ENCODE results near the gene GNAQ. TPM values are rescaled to one million over a fixed set of nuclear protein-coding genes. Genes with fewer than 3 reads are reported as not detected.
"Not testable (repeated sequence)": the region's sequence is repeated elsewhere in the genome, so short reads cannot be mapped to it uniquely, and the experiment has no call there.

GNAQ gene
- total and polyA plus RNA-seq, 4 experiments from 2014 or later = 6.9 to 57.2 (median 34.5) TPM

DNA sequence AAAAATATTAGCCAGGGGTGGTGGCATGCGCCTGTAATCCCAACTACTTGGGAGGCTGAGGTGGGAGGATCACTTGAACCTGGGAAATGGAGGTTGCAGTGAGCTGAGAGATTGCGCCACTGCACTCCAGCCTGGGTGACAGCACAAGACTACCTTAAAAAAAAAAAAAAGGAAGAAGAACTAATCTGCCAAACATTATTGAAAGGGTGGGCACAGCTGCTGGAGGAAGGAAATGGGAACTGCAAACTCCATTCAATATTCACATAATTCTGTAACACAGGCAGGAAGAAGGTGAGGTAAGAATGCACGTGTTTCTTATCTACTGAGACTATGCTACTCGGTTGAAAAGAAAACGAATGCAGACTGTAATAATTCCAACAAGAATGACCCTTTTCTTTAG, 262.4 kb downstream of the GNAQ start:
- peak overlapping the region in 1 of 7 donors; percentile 65 for H3K27ac Mint-ChIP-seq
- no peak for DNase-seq
- ChIA-PET POLR2A (ENCODE audit: partially characterized antibody) (interaction anchor here (0.9 kb wide), 1 partner anchor 23 kb away, joined by 4 read pairs; no protein-coding TSS in a partner anchor), CTCF (ENCODE audit: partially characterized antibody) (no interaction called here)
- H3K4me3 ChIP-seq (ENCODE audit: low read length in 2 of 2) = no peak overlapping the region
- H3K4me1 Mint-ChIP-seq = peaks cover 0 to 36% (median 13%) of the 10 kb centered on the region in 4 donors
- intact Hi-C loops (cut with micrococcal nuclease) = no loop called here
- no peak overlapping the region for H3K27ac ChIP-seq (ENCODE audit: low read depth, low read length)
- no peaks in the 10 kb centered on the region for H3K36me3 ChIP-seq (ENCODE audit: insufficient read depth, low read length)
- H3K4me1 ChIP-seq (ENCODE audit: insufficient read depth, low read length) = peaks cover 6% of the 10 kb centered on the region
- H3K9me3 Mint-ChIP-seq = peaks cover 0 to 12% (median 0%) of the 10 kb centered on the region in 8 donors
- no peaks in the 10 kb centered on the region for H3K9me3 ChIP-seq (ENCODE audit: control insufficient read depth in 1 of 2, low read length in 2 of 2)
- no peak overlapping the region for H3K4me3 Mint-ChIP-seq
- H3K27me3 Mint-ChIP-seq = no peaks in the 10 kb centered on the region
- H3K36me3 Mint-ChIP-seq = peaks cover 29 to 65% of the 10 kb centered on the region in 2 donors
- no peaks in the 10 kb centered on the region for H3K27me3 ChIP-seq (ENCODE audit: insufficient read depth, low read length)

DNA sequence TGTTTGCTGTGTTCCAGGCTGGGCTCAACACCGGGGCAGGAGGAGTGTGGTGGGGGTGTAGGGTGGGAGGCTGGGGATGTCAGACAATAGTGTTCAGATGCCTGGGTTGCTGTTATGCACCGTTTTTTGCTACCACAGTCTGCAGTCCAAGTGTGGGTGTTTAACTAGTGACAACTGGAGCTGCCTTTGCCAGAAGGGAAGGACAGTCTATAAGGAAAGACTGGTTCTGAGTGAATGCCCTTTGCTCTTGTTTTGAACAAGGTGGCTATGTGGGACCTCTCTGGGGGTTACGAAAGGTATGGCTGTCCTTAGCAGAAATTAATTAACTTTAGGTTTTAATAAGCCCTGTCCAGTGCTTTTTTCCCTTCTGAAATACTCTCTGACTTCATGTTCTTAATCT, 265.0 kb downstream of the GNAQ start:
- Mint-ChIP-seq H3K4me3 (no peak overlapping the region), H3K9me3 (peaks cover 0 to 12% (median 0%) of the 10 kb centered on the region in 8 donors), H3K27ac (no peak overlapping the region), H3K27me3 (no peaks in the 10 kb centered on the region), H3K4me1 (peaks cover 0 to 31% (median 12%) of the 10 kb centered on the region in 4 donors), H3K36me3 (peaks cover 26 to 60% of the 10 kb centered on the region in 2 donors)
- Histone ChIP-seq H3K27me3 (ENCODE audit: insufficient read depth, low read length) (no peaks in the 10 kb centered on the region), H3K4me3 (ENCODE audit: low read length in 2 of 2) (no peak overlapping the region), H3K9me3 (ENCODE audit: control insufficient read depth in 1 of 2, low read length in 2 of 2) (no peaks in the 10 kb centered on the region), H3K4me1 (ENCODE audit: insufficient read depth, low read length) (peaks cover 6% of the 10 kb centered on the region), H3K27ac (ENCODE audit: low read depth, low read length) (no peak overlapping the region), H3K36me3 (ENCODE audit: insufficient read depth, low read length) (no peaks in the 10 kb centered on the region)
- POLR2A ChIA-PET (ENCODE audit: partially characterized antibody) = interaction anchor here (1.2 kb wide), 1 partner anchor 15 kb away, joined by 3 read pairs; no protein-coding TSS in a partner anchor
- CTCF ChIA-PET (ENCODE audit: partially characterized antibody) = interaction anchor here (1.4 kb wide), 1 partner anchor 75 kb away, joined by 4 read pairs; no protein-coding TSS in a partner anchor
- intact Hi-C loops (cut with micrococcal nuclease) = no loop called here
- no peak for DNase-seq

DNA sequence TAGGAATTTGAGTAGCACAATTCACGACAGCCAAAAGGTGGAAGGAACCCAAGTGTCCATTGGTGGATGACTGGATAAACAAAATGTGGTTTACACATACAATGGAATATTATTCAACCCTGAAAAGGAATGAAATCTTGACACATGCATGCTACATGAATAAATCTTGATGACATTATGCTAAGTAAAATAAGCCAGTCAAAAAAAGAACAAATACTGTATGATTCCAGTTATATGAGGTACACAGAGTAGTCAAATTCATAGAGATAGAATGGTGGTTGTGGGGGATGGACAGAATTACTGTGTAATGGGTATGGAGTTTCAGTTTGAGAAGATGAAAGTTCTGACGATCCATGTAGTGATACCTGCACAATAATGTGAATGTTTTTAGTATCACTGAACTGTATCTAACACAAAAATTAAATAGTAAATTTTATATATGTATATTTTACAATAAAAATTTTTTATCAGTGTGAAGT, 265.8 kb downstream of the GNAQ start:
- H3K9me3 ChIP-seq (ENCODE audit: control insufficient read depth in 1 of 2, low read length in 2 of 2) = no peaks in the 10 kb centered on the region
- no peak for DNase-seq
- no peak overlapping the region for H3K4me3 Mint-ChIP-seq
- no peaks in the 10 kb centered on the region for H3K27me3 Mint-ChIP-seq
- peak overlapping the region in 1 of 7 donors; percentile 57 for H3K27ac Mint-ChIP-seq
- H3K4me3 ChIP-seq (ENCODE audit: low read length in 2 of 2) = no peak overlapping the region
- H3K27ac ChIP-seq (ENCODE audit: low read depth, low read length) = no peak overlapping the region
- H3K4me1 ChIP-seq (ENCODE audit: insufficient read depth, low read length) = peaks cover 6% of the 10 kb centered on the region
- H3K36me3 Mint-ChIP-seq = peaks cover 24 to 55% of the 10 kb centered on the region in 2 donors
- POLR2A ChIA-PET (ENCODE audit: partially characterized antibody) = interaction anchor here (1.2 kb wide), 1 partner anchor 16 kb away, joined by 3 read pairs; no protein-coding TSS in a partner anchor
- H3K9me3 Mint-ChIP-seq = peaks cover 0 to 12% (median 0%) of the 10 kb centered on the region in 8 donors
- intact Hi-C loops (cut with micrococcal nuclease) = no loop called here
- H3K36me3 ChIP-seq (ENCODE audit: insufficient read depth, low read length) = no peaks in the 10 kb centered on the region
- CTCF ChIA-PET (ENCODE audit: partially characterized antibody) = no interaction called here
- H3K4me1 Mint-ChIP-seq = peaks cover 0 to 31% (median 11%) of the 10 kb centered on the region in 4 donors
- H3K27me3 ChIP-seq (ENCODE audit: insufficient read depth, low read length) = no peaks in the 10 kb centered on the region

DNA sequence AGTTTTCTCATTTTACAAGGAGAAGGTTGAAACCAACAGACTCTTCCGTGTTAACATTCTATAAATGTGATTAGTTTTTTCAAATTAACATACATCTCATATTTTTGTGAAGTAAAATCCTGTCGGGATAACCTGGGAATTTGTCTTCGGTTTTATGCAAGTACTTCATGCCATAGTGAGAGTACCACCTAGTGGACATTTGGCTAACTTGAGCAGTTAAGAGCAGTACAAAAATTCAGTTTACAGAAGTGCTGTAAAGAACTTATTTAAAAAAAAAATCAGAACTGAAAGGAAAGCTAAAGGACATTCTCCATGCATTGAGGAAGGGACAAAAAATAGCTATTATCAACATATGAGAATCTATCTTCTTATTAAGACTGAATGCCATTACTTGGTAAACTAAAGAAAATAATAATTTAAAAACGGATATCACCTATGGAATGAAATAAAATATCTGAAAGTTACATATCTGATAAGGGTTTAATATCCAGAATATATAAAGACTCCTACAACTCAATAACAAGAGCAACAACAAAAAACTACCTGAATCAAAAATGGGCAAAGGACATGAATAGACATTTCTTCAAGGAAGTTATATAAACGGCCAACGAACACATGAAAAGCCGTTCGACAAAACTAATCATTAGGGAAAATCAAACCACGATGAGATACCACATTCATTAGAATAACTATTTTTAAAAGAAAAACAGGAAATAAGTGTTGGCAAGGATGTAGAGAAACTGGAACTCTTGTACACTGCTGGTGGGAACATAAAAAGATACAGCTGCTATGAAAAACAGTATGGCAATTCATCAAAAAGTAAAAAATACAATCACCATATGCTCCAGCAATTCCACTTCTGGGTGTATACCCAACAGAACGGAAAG, 266.5 kb downstream of the GNAQ start:
- Histone ChIP-seq H3K9me3 (ENCODE audit: control insufficient read depth in 1 of 2, low read length in 2 of 2) (no peaks in the 10 kb centered on the region), H3K27me3 (ENCODE audit: insufficient read depth, low read length) (no peaks in the 10 kb centered on the region), H3K36me3 (ENCODE audit: insufficient read depth, low read length) (no peaks in the 10 kb centered on the region), H3K4me1 (ENCODE audit: insufficient read depth, low read length) (peaks cover 6% of the 10 kb centered on the region), H3K4me3 (ENCODE audit: low read length in 2 of 2) (no peak overlapping the region), H3K27ac (ENCODE audit: low read depth, low read length) (no peak overlapping the region)
- H3K36me3 Mint-ChIP-seq = peaks cover 20 to 48% of the 10 kb centered on the region in 2 donors
- H3K27ac Mint-ChIP-seq = peak overlapping the region in 3 of 7 donors; percentile 5 to 13 (median 12)
- peaks cover 0 to 12% (median 0%) of the 10 kb centered on the region in 8 donors for H3K9me3 Mint-ChIP-seq
- H3K4me3 Mint-ChIP-seq = no peak overlapping the region
- H3K4me1 Mint-ChIP-seq = peaks cover 0 to 29% (median 10%) of the 10 kb centered on the region in 4 donors
- H3K27me3 Mint-ChIP-seq = no peaks in the 10 kb centered on the region
- ChIA-PET POLR2A (ENCODE audit: partially characterized antibody) (no interaction called here), CTCF (ENCODE audit: partially characterized antibody) (interaction anchor here (1.0 to 1.5 kb wide), 3 partner anchors 9 to 212 kb away, joined by 3 read pairs; no protein-coding TSS in a partner anchor)
- intact Hi-C loops (cut with micrococcal nuclease) = no loop called here
- no peak for DNase-seq

DNA sequence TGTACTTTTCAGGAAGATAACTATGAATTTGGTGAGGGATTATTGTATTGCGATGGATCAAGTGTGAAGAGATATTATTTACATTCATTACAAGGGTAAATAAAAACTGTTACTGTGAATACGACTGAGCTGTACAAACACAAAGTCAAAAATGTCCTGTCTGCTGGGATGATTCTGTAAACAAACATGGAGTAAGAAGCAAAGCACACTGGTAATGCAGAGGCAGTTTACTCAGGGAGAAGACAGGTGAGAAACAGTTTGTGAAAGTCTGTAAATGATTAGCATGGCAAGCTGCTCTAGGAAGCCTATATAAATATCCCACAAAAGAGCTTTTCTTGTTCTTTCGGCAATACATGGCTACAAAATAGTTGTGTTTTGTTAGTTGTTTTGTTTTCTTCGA, 268.0 kb downstream of the GNAQ start:
- no peak overlapping the region for H3K4me3 ChIP-seq (ENCODE audit: low read length in 2 of 2)

DNA sequence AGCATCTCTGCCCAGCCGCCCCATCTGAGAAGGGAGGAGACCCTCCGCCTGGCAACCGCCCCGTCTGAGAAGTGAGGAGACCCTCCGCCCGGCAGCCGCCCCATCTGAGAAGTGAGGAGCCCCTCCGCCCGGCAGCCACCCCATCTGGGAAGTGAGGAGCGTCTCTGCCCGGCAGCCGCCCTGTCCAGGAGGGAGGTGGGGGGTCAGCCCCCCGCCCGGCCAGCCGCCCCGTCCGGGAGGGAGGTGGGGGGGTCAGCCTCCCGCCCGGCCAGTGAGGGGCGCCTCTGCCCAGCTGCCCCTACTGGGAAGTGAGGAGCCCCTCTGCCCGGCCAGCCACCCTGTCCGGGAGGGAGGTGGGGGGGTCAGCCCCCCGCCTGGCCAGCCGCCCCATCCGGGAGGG, 270.7 kb downstream of the GNAQ start:
- CTCF ChIA-PET (ENCODE audit: partially characterized antibody); H3K36me3 ChIP-seq (ENCODE audit: insufficient read depth, low read length); intact Hi-C loops (cut with micrococcal nuclease); H3K4me1 ChIP-seq (ENCODE audit: insufficient read depth, low read length); H3K27me3 Mint-ChIP-seq; DNase-seq; H3K27ac Mint-ChIP-seq; H3K9me3 ChIP-seq (ENCODE audit: control insufficient read depth in 1 of 2, low read length in 2 of 2); H3K27me3 ChIP-seq (ENCODE audit: insufficient read depth, low read length); POLR2A ChIA-PET (ENCODE audit: partially characterized antibody); H3K4me3 Mint-ChIP-seq; H3K4me3 ChIP-seq (ENCODE audit: low read length in 2 of 2); H3K27ac ChIP-seq (ENCODE audit: low read depth, low read length): not testable (repeated sequence)
- H3K9me3 Mint-ChIP-seq = peaks cover 0 to 12% (median 0%) of the 10 kb centered on the region in 8 donors
- peaks cover 22 to 38% of the 10 kb centered on the region in 2 donors for H3K36me3 Mint-ChIP-seq
- peaks cover 0 to 17% (median 14%) of the 10 kb centered on the region in 4 donors for H3K4me1 Mint-ChIP-seq

More for the DNA sequence above, 268.0 kb downstream of the GNAQ start:
- no peak for DNase-seq
- no peaks in the 10 kb centered on the region for H3K36me3 ChIP-seq (ENCODE audit: insufficient read depth, low read length)
- H3K4me1 ChIP-seq (ENCODE audit: insufficient read depth, low read length) = peaks cover 6% of the 10 kb centered on the region
- H3K27ac ChIP-seq (ENCODE audit: low read depth, low read length) = no peak overlapping the region
- intact Hi-C loops (cut with micrococcal nuclease) = no loop called here
- H3K9me3 Mint-ChIP-seq = peaks cover 0 to 12% (median 0%) of the 10 kb centered on the region in 8 donors
- no peak overlapping the region for H3K27ac Mint-ChIP-seq
- CTCF ChIA-PET (ENCODE audit: partially characterized antibody) = interaction anchor here (0.6 to 1.5 kb wide), 4 partner anchors 10 to 414 kb away, joined by 3 to 6 read pairs (median 4); no protein-coding TSS in a partner anchor
- no peaks in the 10 kb centered on the region for H3K27me3 Mint-ChIP-seq
- H3K4me3 Mint-ChIP-seq = no peak overlapping the region
- H3K4me1 Mint-ChIP-seq = peaks cover 0 to 17% (median 10%) of the 10 kb centered on the region in 4 donors
- peaks cover 18 to 39% of the 10 kb centered on the region in 2 donors for H3K36me3 Mint-ChIP-seq
- no peaks in the 10 kb centered on the region for H3K9me3 ChIP-seq (ENCODE audit: control insufficient read depth in 1 of 2, low read length in 2 of 2)
- no peaks in the 10 kb centered on the region for H3K27me3 ChIP-seq (ENCODE audit: insufficient read depth, low read length)
- POLR2A ChIA-PET (ENCODE audit: partially characterized antibody) = no interaction called here

DNA sequence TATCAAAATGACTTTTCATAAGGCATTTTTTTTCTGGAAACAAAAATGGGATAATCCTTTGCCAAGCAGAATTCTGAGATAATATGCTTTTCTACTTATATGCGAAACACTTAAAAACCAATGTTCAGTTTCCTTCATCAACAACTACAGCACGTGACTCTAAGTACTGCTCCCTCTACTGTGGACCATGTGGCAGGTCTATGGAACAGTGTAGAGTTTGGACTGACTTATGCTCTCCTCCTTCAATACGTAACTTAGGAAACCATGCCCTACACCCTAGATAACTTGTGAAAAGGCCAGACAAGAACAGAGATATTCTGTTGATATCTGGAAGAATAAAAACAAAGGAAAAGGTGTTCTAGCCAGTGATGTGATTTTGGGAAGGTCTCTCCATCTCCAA, 272.2 kb downstream of the GNAQ start:
- no peak overlapping the region for H3K27ac ChIP-seq (ENCODE audit: low read depth, low read length)
- CTCF ChIA-PET (ENCODE audit: partially characterized antibody) = no interaction called here
- H3K4me1 Mint-ChIP-seq = peaks cover 3 to 10% (median 10%) of the 10 kb centered on the region in 4 donors
- H3K4me3 ChIP-seq (ENCODE audit: low read length in 2 of 2) = no peak overlapping the region
- no peaks in the 10 kb centered on the region for H3K27me3 ChIP-seq (ENCODE audit: insufficient read depth, low read length)
- H3K27ac Mint-ChIP-seq = peak overlapping the region in 2 of 7 donors; percentile 3 to 48
- POLR2A ChIA-PET (ENCODE audit: partially characterized antibody) = no interaction called here
- no peak overlapping the region for H3K4me3 Mint-ChIP-seq
- intact Hi-C loops (cut with micrococcal nuclease) = loop anchor here (10.0 kb wide), 1 partner anchor 305 kb away; no protein-coding TSS in a partner anchor
- no peaks in the 10 kb centered on the region for H3K36me3 ChIP-seq (ENCODE audit: insufficient read depth, low read length)
- H3K9me3 Mint-ChIP-seq = peaks cover 0 to 3% (median 0%) of the 10 kb centered on the region in 8 donors
- no peaks in the 10 kb centered on the region for H3K4me1 ChIP-seq (ENCODE audit: insufficient read depth, low read length)
- H3K9me3 ChIP-seq (ENCODE audit: control insufficient read depth in 1 of 2, low read length in 2 of 2) = no peaks in the 10 kb centered on the region
- no peak for DNase-seq
- H3K27me3 Mint-ChIP-seq = no peaks in the 10 kb centered on the region
- H3K36me3 Mint-ChIP-seq = peaks cover 23 to 36% of the 10 kb centered on the region in 2 donors
